NCI-H1436 treated with DMSO at 0.1 percent for 48 hours (cell line): ENCODE results near the gene LRRC4C.

Source experiments
- DNase-seq: peaks from one replicate; lab custom pipeline; 2025; lab: John Stamatoyannopoulos, UW

Gene LRRC4C

DNA sequence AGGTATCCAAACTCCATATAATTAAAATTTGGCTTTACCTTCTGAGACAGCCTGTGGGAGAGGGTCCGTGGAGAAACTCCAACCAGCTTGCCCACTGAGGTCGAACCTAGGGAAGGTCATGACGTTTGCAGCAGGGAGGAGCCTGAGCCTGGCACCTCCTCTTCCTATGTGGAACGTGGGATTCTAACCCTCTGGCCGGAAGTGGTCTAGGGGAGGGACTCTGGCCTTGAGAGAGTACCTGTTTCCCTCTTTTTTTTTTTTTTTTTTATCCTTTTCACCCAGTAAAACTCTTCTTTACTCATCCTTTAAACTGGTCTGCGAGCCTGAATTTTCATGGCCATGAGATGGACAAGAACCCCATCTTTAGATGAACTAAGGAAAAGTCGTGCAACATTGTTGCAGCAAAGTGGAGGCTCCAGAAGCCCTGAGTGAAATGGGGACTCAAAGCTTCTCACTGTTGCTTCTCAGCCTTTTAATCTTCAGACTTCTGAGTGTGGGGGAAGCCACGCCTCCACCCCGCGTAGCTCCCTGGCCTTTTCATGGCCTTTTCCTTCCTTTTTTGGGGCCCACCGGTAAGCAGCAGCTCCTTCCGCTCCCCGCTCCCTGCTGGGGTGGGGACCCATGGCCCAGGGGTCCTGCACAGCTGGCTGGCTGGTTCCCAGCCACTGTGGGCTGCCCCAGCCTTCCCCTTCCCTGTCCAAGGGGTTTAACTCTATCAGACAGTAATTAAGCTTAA lies 1359.9 kb downstream of the LRRC4C start:
- no peak for DNase-seq

DNA sequence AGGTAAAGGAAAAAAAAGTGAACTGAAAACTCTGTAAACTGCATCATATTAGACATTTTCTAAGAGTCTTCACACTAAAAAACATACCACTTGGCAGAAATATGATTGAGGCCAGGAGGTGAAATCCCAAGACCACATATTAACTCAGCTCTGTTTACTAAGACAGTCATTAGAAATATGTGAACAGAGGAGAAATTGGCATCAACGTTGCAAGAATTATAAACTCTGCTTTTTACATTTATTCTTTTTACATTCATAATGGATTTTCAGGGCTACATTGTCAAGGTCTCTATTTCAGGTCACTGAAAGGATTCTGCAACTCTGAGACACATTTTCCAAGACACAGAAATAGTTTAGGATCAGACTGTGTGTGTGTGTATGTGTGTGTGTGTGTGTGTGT lies 1364.0 kb downstream of the LRRC4C start:
- no peak for DNase-seq

DNA sequence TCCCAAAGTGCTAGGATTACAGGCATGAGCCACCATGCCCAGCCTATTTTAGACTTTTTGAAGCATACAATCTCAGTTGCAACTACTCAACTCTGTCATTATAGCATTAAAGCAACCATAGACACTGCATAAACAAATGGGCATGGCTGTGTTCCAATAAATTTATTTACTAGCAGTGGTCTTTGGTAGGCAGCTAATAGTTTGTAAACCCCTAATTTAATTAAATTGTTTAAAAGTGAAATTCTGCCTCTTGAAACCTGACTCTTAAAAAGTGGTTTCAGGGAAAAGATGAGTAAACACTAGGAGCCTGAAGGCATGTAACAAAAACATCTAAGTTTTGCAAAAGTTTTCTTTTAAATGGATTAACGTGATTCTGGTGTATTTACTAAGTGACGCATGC lies 1364.5 kb downstream of the LRRC4C start:
- no peak for DNase-seq

DNA sequence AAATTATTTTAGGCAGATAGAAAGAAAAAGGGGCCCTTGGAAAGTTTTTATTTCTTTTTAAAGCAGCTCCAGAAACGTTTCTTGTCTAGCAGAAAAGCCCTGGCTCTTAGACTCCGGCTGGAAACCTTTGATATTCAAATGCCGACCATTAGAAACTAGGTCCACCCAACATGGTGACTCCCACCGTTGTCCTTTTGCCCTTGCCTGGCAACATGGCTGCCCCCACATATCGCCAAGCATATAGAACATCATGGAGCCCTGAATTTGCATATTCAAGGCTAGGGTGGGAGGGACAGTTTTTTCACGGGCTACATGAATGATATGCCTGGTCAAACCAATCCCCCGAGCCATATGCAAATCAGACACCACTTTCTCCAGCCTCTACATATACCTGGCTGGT lies 1379.0 kb downstream of the LRRC4C start:
- DNase-seq, result no peak
